Measurements from ENCODE around the gene NOTCH3.

NOTCH3 gene

GRCh38 chr19:15122331-15123030 is 78.3 kb downstream of the NOTCH3 start:
- no peak for DNase-seq

GRCh38 chr19:15120135-15121026 is 80.4 kb downstream of the NOTCH3 start:
- no peak for DNase-seq

GRCh38 chr19:15118789-15119494 is 81.9 kb downstream of the NOTCH3 start:
- no peak for DNase-seq

GRCh38 chr19:15118248-15118647 is 82.5 kb downstream of the NOTCH3 start:
- no peak for DNase-seq

- no peak for DNase-seq
These were observed 83.9 kb downstream of the NOTCH3 start for GRCh38 chr19:15116856-15117255.

DNA sequence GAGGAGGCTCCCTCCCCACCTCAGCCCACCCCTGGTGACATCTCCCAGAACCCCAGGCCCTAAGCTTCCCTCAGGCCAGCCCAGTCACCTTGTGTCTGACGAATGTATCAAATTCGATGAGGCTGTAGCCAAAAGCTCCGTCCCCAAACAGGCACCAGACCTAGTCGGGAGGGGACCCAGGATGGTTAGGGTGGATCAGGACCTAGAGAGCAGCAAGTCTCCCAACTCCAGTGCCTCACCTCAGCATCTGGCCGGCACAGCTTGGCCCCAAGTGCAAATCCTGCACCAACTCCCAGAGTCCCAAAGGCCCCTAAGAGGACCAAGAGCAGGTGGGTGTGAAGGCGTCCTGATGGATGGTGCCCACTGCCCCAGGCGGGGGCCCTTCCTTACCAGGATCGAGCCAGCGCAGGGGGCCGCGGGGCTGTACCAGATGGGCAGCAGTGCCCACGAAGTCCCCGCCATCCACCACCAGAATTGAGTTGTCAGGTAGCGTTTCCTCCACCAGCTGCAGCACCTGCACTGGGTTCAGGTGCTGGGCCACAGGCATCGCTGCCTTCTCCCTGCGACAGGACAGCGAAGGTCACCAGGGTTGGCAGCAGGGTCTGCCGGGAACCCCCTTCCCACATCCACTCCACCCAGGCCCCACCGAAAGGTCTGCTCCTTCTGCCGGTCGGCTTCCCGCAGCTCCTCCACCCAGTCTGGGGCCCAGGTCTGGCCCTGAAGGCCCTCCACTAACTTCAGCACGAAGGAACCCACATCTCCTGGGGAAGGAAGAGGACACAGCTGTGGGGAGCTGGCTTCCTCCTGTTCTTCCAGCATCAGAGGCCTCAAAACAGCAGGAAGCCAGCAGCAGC is 84.8 kb downstream of the NOTCH3 start:
- no peak for DNase-seq

GRCh38 chr19:15115080-15115479 is 85.7 kb downstream of the NOTCH3 start:
- DNase-seq: no peak

DNA sequence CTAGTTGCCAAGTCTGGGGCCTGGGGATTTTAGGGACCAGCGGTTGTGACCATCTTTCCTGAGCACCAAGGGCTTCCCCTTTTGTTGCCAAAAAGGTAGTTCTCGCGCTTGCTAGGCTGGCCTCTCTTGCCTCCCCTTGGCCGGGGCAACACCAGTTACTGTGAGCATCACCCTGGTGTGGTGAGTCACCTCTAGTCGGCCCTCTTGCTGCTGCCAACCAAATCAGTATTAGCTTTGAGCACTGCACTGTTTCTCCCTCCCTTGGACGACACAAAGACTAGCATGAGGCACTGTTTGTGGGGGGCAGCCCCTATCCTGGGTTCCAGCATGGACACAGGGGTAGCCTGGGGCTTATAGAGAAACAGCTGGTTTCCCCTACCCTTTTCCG is 86.6 kb downstream of the NOTCH3 start:
- DNase-seq: no peak

DNA sequence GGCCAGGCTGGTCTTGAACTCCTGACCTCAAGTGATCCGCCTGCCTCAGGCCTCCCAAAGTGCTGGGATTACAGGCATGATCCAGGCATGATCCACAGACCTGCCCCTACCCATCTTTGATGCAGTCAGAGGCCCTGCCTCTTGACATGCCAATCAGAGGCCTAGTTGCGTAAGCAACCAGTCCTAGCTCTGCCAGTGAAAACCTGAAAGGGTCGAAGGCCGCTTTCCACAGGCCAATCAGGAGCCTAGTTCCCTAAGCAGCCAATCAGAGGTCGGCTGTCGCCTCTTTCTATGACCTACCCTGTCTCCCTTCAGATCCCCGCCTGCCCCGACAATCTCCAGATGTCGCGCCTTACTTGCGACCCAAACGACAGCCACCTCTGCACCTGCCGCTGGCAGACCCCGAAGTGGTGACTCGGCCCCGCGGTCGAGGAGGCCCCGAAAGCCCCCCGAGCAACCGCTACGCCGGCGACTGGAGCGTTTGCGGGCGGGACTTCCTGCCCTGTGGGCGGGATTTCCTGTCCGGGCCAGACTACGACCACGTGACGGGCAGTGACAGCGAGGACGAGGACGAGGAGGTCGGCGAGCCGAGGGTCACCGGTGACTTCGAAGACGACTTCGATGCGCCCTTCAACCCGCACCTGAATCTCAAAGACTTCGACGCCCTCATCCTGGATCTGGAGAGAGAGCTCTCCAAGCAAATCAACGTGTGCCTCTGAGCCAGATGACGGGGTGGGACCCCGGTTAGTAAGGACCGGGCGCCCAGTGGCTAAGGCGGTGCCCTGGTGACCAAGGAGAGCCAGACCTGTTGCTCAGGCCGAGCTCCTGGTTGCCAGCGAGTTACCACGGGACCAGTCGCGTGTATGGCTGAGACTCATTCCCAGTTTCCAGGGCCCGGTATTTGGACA is 87.3 kb downstream of the NOTCH3 start:
- no peak for DNase-seq

DNA sequence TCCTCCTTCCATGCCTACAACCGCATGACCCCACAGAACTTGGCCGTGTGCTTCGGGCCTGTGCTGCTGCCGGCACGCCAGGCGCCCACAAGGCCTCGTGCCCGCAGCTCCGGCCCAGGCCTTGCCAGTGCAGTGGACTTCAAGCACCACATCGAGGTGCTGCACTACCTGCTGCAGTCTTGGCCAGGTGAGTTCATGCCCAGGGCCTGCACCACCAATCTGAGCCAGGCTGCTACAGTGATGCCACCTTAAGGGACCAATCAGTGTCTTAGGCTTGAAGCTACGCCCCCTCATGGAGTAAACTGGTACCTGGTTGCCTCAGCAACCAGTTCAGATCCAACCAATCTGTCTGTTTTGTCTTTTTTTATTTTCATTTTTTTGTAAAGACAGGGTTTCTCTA is 88.4 kb downstream of the NOTCH3 start:
- no peak for DNase-seq

GRCh38 chr19:15111758-15112157 is 89.0 kb downstream of the NOTCH3 start:
- no peak for DNase-seq

DNA sequence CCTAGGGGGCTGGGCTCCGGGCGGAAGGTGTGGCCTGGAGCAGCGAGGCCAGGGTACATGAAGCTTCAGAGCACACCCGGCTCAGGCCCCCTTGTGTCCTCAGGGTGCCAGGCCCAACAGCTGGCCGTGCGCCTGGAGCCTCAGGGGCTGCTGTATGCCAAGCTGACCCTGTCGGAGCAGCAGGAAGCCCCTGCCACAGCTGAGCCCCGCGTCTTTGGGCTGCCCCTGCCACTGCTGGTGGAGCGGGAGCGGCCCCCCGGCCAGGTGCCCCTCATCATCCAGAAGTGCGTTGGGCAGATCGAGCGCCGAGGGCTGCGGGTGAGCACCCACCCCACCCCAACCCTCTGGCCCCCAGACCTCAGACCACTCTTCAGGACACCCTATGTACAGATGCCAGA is 90.4 kb downstream of the NOTCH3 start:
- DNase-seq: no peak

- DNase-seq: no peak
These were observed 90.9 kb downstream of the NOTCH3 start for GRCh38 chr19:15109768-15110417.
